Activated naive CD4-positive, alpha-beta T cell treated with anti-CD3 and anti-CD28 coated beads, Interleukin-2, amount 50 U/mL, for 24 hours (primary cell): ENCODE measurements around the gene TNNT2.

ENCODE experiments used
- H3K27ac Mint-ChIP-seq: one replicate; pipeline ENCODE4 v1.8.0; 2021; ENCODE audit warnings: mild to moderate bottlenecking, mixed read lengths
- H3K27me3 Mint-ChIP-seq: one replicate; pipeline ENCODE4 v1.8.0; 2021; ENCODE audit warnings: mixed read lengths
- H3K36me3 Mint-ChIP-seq: one replicate; pipeline ENCODE4 v1.8.0; 2021; ENCODE audit warnings: mixed read lengths
- H3K4me1 Mint-ChIP-seq: one replicate; pipeline ENCODE4 v1.8.0; 2021; ENCODE audit warnings: mixed read lengths
- H3K4me3 Mint-ChIP-seq: one replicate; pipeline ENCODE4 v1.8.0; 2021; ENCODE audit warnings: mild to moderate bottlenecking, mixed read lengths
- H3K9me3 Mint-ChIP-seq: one replicate; pipeline ENCODE4 v1.8.0; 2021; ENCODE audit warnings: mixed read lengths

TNNT2 gene

GRCh38 chr1:201408176-201408833 lies 30.8 kb upstream of the TNNT2 start:
- Mint-ChIP-seq H3K9me3 (no peaks in the 10 kb centered on the region), H3K27ac (no peak overlapping the region), H3K36me3 (no peaks in the 10 kb centered on the region), H3K4me1 (no peaks in the 10 kb centered on the region), H3K27me3 (peaks cover 1% of the 10 kb centered on the region), H3K4me3 (no peak overlapping the region)

- Mint-ChIP-seq H3K27ac (no peak overlapping the region), H3K9me3 (no peaks in the 10 kb centered on the region), H3K4me3 (no peak overlapping the region), H3K4me1 (no peaks in the 10 kb centered on the region), H3K36me3 (no peaks in the 10 kb centered on the region), H3K27me3 (peaks cover 1% of the 10 kb centered on the region)
Measured at GRCh38 chr1:201406831-201407406, 29.4 kb upstream of the TNNT2 start.

GRCh38 chr1:201405484-201405831 lies 28.0 kb upstream of the TNNT2 start:
- Mint-ChIP-seq H3K36me3 (no peaks in the 10 kb centered on the region), H3K27me3 (peaks cover 7% of the 10 kb centered on the region), H3K4me3 (no peak overlapping the region)

GRCh38 chr1:201404722-201405483 lies 27.4 kb upstream of the TNNT2 start:
- no peaks in the 10 kb centered on the region for H3K9me3 Mint-ChIP-seq
- no peaks in the 10 kb centered on the region for H3K36me3 Mint-ChIP-seq
- no peaks in the 10 kb centered on the region for H3K4me1 Mint-ChIP-seq
- H3K4me3 Mint-ChIP-seq, result no peak overlapping the region
- H3K27ac Mint-ChIP-seq, result no peak overlapping the region
- H3K27me3 Mint-ChIP-seq, result peaks cover 10% of the 10 kb centered on the region

More at GRCh38 chr1:201405484-201405831, 28.0 kb upstream of the TNNT2 start:
- H3K27ac Mint-ChIP-seq, result no peak overlapping the region
- no peaks in the 10 kb centered on the region for H3K9me3 Mint-ChIP-seq
- no peaks in the 10 kb centered on the region for H3K4me1 Mint-ChIP-seq

- peaks cover 13% of the 10 kb centered on the region for H3K27me3 Mint-ChIP-seq
- no peak overlapping the region for H3K27ac Mint-ChIP-seq
- no peak overlapping the region for H3K4me3 Mint-ChIP-seq
- H3K4me1 Mint-ChIP-seq, result no peaks in the 10 kb centered on the region
- no peaks in the 10 kb centered on the region for H3K36me3 Mint-ChIP-seq
- no peaks in the 10 kb centered on the region for H3K9me3 Mint-ChIP-seq
Measured at GRCh38 chr1:201404055-201404454, 26.6 kb upstream of the TNNT2 start.

GRCh38 chr1:201403359-201403758 lies 25.9 kb upstream of the TNNT2 start:
- Mint-ChIP-seq H3K27ac (no peak overlapping the region), H3K4me3 (no peak overlapping the region), H3K27me3 (peaks cover 18% of the 10 kb centered on the region)

GRCh38 chr1:201401700-201402099 lies 24.2 kb upstream of the TNNT2 start:
- no peaks in the 10 kb centered on the region for H3K9me3 Mint-ChIP-seq
- no peak overlapping the region for H3K27ac Mint-ChIP-seq
- no peak overlapping the region for H3K4me3 Mint-ChIP-seq
- peaks cover 27% of the 10 kb centered on the region for H3K27me3 Mint-ChIP-seq
- no peaks in the 10 kb centered on the region for H3K4me1 Mint-ChIP-seq
- no peaks in the 10 kb centered on the region for H3K36me3 Mint-ChIP-seq

More at GRCh38 chr1:201403359-201403758, 25.9 kb upstream of the TNNT2 start:
- Mint-ChIP-seq H3K4me1 (no peaks in the 10 kb centered on the region), H3K9me3 (no peaks in the 10 kb centered on the region), H3K36me3 (no peaks in the 10 kb centered on the region)

GRCh38 chr1:201400852-201401230 lies 23.4 kb upstream of the TNNT2 start:
- Mint-ChIP-seq H3K27ac (no peak overlapping the region), H3K4me3 (no peak overlapping the region), H3K36me3 (no peaks in the 10 kb centered on the region), H3K27me3 (peaks cover 33% of the 10 kb centered on the region), H3K9me3 (no peaks in the 10 kb centered on the region), H3K4me1 (no peaks in the 10 kb centered on the region)

- Mint-ChIP-seq H3K9me3 (no peaks in the 10 kb centered on the region), H3K27ac (no peak overlapping the region), H3K4me3 (no peak overlapping the region), H3K27me3 (peaks cover 35% of the 10 kb centered on the region), H3K36me3 (no peaks in the 10 kb centered on the region), H3K4me1 (no peaks in the 10 kb centered on the region)
Measured at GRCh38 chr1:201400212-201400851, 22.9 kb upstream of the TNNT2 start.

- no peak overlapping the region for H3K27ac Mint-ChIP-seq
- no peaks in the 10 kb centered on the region for H3K9me3 Mint-ChIP-seq
- no peaks in the 10 kb centered on the region for H3K4me1 Mint-ChIP-seq
- no peaks in the 10 kb centered on the region for H3K36me3 Mint-ChIP-seq
- no peak overlapping the region for H3K4me3 Mint-ChIP-seq
- peaks cover 35% of the 10 kb centered on the region for H3K27me3 Mint-ChIP-seq
Measured at GRCh38 chr1:201399352-201400126, 22.1 kb upstream of the TNNT2 start.

- H3K27me3 Mint-ChIP-seq, result peaks cover 38% of the 10 kb centered on the region
- no peak within 1 kb of the TSS for H3K4me3 Mint-ChIP-seq
- H3K27ac Mint-ChIP-seq, result no peak within 1 kb of the TSS
- no peaks in the 10 kb centered on the region for H3K4me1 Mint-ChIP-seq
- H3K9me3 Mint-ChIP-seq, result no peaks in the 10 kb centered on the region
- H3K36me3 Mint-ChIP-seq, result no peaks in the 10 kb centered on the region
Measured at GRCh38 chr1:201399018-201399351, 21.5 kb upstream of the TNNT2 start, which contains the start of gene LAD1. TSS of gene LAD1 (minus strand) at chr1:201399324. CDS start at chr1:201399306, 18 bp downstream.

GRCh38 chr1:201397675-201398074 lies 20.2 kb upstream of the TNNT2 start:
- Mint-ChIP-seq H3K36me3 (no peaks in the 10 kb centered on the region), H3K4me1 (no peaks in the 10 kb centered on the region), H3K27me3 (peaks cover 38% of the 10 kb centered on the region), H3K27ac (no peak overlapping the region), H3K9me3 (no peaks in the 10 kb centered on the region), H3K4me3 (no peak overlapping the region)

- no peaks in the 10 kb centered on the region for H3K4me1 Mint-ChIP-seq
- H3K27me3 Mint-ChIP-seq, result peaks cover 40% of the 10 kb centered on the region
Measured at GRCh38 chr1:201396861-201397464, 19.5 kb upstream of the TNNT2 start.

GRCh38 chr1:201395936-201396335 lies 18.5 kb upstream of the TNNT2 start:
- Mint-ChIP-seq H3K4me3 (no peak overlapping the region), H3K27me3 (peaks cover 40% of the 10 kb centered on the region), H3K27ac (no peak overlapping the region), H3K9me3 (no peaks in the 10 kb centered on the region), H3K36me3 (no peaks in the 10 kb centered on the region), H3K4me1 (no peaks in the 10 kb centered on the region)

More at GRCh38 chr1:201396861-201397464, 19.5 kb upstream of the TNNT2 start:
- Mint-ChIP-seq H3K36me3 (no peaks in the 10 kb centered on the region), H3K27ac (no peak overlapping the region), H3K4me3 (no peak overlapping the region), H3K9me3 (no peaks in the 10 kb centered on the region)

- Mint-ChIP-seq H3K27ac (no peak overlapping the region), H3K4me1 (no peaks in the 10 kb centered on the region), H3K4me3 (no peak overlapping the region), H3K9me3 (no peaks in the 10 kb centered on the region), H3K36me3 (no peaks in the 10 kb centered on the region), H3K27me3 (peaks cover 29% of the 10 kb centered on the region)
Measured at GRCh38 chr1:201394591-201394990, 17.1 kb upstream of the TNNT2 start.
